Brain pericyte (primary cell): Measurements from ENCODE around the gene EPHA4.

ENCODE experiments used
- DNase-seq: peaks from one replicate; pipeline ENCODE4 v3.0.0-alpha.2; 2012; ENCODE audit warnings: low read depth, low spot score

EPHA4 gene

GRCh38 chr2:221443645-221444044 is 128.5 kb downstream of the EPHA4 start:
- DNase-seq: no peak

- no peak for DNase-seq
Measured at GRCh38 chr2:221442128-221442527, 130.0 kb downstream of the EPHA4 start.

GRCh38 chr2:221439761-221440479 is 132.2 kb downstream of the EPHA4 start:
- DNase-seq: no peak

DNA sequence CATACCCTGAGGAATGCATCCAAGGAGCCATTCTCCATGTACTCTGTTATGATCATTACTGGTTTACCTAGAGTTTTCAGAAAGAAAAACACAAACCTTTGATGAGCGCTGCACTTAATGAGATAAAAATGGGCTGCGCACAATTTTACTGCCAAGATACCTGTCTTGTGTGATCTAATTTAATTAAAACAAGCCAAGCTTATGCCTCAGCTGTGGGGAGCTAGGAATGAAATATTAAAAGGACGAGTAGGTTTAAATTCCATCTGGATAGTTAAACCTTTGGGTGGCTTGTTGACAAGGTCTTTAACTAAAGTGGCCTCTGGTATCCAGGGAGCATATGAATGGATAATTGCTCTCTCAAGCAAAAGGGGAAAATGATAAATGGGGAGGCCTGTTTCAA is 135.0 kb downstream of the EPHA4 start:
- no peak for DNase-seq

- no peak for DNase-seq
Measured at GRCh38 chr2:221435171-221435570, 136.9 kb downstream of the EPHA4 start.

- DNase-seq: no peak
Measured at GRCh38 chr2:221434142-221434541, 138.0 kb downstream of the EPHA4 start.

GRCh38 chr2:221431477-221431876 is 140.6 kb downstream of the EPHA4 start:
- no peak for DNase-seq

- no peak for DNase-seq
Measured at GRCh38 chr2:221429741-221430491, 142.2 kb downstream of the EPHA4 start.

DNA sequence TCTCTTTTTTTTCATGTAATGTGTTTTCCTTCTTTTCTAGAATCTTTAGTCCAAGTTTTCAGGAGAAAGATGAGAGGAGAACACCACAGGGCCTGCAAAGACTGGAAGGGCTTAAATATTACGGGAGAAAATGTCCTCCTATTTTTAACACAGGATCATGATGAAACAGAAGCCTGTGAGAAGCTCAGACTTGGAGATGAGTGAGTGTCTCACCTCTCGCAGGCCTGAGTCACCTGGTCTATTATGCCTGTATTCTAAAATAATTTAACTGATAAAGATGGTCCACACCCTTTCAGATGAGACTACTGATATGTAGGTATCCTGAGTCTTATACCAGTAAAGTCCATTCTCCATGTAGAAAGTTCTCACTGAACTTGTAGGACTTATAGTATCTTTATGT is 143.2 kb downstream of the EPHA4 start:
- DNase-seq: no peak

GRCh38 chr2:221426929-221427328 is 145.2 kb downstream of the EPHA4 start:
- no peak for DNase-seq

DNA sequence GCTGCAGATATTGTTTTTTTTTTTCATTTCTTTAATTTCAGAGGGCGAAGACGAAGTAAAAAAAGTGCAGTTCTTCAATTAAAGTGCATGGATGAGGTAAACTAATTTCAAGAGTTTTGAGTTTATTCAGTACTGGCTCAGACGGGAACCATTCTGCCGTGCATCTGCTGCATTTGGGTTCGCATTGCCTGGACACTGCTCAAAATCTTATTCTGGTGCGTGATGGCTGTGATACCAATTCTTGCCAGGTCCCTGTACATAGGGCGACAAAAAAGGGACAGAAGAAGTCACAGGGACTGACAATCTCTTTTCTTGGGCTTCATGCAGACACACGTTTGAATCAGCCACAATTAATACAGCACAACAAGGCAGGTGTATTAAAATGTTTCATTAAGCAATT is 146.2 kb downstream of the EPHA4 start:
- no peak for DNase-seq

DNA sequence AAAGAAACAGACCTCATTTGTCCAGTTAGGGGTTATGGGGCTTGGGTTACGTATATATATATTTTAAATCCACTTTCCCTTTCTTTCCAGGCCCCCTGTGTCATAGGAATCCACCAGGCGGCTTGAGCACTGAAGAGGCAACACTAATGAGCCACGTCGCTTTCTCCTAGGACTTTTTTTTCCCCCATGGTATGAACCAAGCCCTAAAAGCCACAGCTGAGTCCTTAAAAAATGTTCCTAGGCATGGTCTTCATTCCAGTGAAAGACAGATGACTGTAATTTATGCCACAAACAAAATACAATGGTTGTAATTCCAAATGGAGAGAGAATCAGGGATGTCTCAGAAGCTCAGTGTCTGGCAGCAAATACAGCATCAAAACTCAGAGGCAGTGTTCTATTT is 146.8 kb downstream of the EPHA4 start:
- DNase-seq: no peak

- no peak for DNase-seq
Measured at GRCh38 chr2:221423210-221423804, 148.8 kb downstream of the EPHA4 start.

GRCh38 chr2:221422516-221423209 is 149.4 kb downstream of the EPHA4 start:
- no peak for DNase-seq

DNA sequence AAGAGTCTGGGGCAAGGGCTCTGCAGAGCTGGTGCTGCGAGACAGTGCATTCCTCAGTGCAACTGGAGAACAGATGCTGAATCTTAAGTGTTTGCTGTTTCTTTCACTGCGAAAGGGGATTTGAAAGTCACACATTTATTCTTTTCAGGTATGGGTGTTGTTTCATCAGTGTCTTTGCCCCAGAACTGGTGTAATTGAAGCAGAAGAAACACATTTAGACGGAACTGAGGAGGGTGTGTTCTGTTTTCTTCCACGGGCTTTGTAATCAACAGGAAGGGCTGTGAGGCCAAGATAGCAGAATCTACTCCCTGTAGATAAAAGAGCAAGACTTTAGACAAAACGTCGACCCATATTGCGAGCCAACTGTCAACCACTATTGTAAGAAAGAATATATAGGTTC is 151.9 kb downstream of the EPHA4 start:
- no peak for DNase-seq

- DNase-seq: no peak
Measured at GRCh38 chr2:221415789-221416188, 156.3 kb downstream of the EPHA4 start.

DNA sequence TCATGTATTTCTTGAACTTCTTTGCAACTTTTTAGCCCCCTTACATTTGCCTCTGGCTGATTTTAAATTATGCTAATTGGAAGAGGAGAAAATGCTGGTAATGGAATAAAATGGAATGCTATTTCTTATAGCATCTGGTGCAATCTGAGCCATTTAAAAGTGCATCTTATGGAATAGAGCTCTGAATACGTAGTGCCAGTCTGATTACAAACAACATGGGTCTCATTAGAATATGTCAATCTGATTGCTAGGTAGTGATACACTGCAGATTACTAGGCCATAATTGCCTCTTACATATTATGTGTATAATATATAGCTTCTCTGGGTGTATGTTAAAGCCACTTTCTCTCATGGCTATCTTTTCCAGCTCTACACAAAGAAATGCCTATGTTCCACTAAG is 159.1 kb downstream of the EPHA4 start:
- no peak for DNase-seq

DNA sequence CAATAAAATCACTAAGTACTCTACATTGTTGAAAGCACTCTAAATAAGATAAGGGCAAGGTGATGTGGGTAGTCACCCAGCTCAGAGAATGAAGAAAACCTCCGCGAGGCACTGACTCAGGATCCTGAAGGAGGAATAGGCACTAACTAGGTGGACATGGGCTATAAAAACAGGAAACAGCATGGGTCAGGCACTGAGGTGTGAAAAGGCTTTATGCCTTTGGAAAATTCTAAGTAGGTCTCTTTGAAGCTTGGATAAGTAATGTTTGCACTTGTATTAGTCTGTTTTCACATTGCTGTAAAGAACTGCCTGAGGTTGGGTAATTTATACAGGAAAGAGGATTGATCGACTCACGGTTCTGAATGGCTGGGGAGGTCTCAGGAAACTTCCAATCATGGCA is 161.6 kb downstream of the EPHA4 start:
- DNase-seq: no peak

DNA sequence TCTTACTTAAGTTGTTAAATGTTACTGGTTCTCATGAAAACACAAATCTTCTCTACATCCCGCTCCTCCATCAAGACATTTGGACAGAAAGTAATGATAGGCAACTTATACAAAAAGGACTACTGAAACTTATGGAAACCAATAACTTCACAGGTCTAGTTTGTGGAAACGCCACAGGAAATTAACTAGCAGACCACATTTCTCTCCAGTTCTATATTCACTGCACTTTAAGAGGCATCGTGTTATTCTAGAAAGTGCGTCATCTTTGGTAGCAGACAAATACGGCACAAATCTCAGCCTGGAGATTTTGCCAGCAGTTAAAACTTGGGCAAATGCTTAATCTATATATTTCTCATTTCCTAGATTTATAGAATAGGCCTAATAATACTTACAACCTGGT is 164.3 kb downstream of the EPHA4 start:
- DNase-seq: no peak

DNA sequence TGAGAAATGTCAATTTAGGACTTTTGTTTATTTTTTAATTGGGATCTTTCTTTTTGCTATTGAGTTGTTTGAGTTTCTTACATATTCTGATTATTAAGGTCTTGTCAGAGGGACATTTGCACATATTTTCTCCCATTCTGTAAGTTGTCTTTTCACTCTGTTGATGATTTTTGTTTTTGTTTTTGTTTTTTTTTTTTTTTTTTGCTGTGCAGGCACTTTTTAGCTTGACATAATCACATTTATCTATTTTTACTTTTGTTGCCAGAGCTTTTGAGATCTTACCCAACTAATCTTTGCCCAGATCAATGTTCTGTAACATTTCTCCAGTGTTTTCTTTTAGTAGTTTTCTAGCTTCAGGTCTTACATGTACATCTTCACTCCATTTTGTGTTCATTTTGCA is 166.6 kb downstream of the EPHA4 start:
- no peak for DNase-seq

DNA sequence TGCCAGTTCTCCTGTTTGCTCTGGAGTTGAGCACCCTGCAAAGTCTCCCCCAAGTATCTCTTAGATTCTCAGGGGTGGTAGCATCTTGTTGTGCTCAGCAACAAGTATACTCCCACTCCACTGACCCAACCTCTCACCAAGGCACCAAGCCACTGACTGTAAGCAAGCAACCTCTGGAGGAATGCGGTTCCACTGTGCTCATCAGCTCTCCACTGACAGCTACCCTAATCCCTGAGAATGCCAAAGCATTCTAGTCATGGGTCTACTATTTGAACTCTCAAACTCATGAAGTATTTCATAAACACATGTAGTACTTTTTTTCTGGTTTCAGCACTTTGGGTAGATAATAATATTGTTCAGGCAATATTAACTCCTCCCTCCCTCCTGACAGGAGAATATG is 170.0 kb downstream of the EPHA4 start:
- no peak for DNase-seq

GRCh38 chr2:221400411-221400810 is 171.7 kb downstream of the EPHA4 start:
- no peak for DNase-seq
